Anterior cingulate cortex (tissue), 58 donors: ENCODE data around the gene C22orf15.
A peak's percentile ranks its signal among the peaks of the same experiment; 100 is the strongest.

Experiments
- DNase-seq, 58 donors: peaks; one replicate each; lab custom pipeline; 2025; lab: John Stamatoyannopoulos, UW

The C22orf15 gene

DNA sequence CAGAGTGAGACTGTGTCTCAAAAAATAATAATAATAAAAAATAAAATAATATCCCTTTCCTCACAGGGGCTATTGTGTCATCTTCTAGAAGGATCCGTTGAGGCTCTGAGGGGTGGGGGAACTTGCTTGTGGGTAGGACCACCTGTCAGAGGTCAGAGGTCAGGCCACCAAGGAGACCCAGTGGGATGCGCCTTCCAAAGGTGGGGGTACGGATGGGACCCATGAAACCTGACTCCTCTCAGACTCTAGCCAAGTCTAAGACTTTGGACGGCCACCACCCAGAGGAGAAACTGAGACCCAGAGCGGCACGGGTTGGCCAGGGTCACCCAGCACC, 9.5 kb downstream of the C22orf15 start:
- DNase-seq, result no peak

DNA sequence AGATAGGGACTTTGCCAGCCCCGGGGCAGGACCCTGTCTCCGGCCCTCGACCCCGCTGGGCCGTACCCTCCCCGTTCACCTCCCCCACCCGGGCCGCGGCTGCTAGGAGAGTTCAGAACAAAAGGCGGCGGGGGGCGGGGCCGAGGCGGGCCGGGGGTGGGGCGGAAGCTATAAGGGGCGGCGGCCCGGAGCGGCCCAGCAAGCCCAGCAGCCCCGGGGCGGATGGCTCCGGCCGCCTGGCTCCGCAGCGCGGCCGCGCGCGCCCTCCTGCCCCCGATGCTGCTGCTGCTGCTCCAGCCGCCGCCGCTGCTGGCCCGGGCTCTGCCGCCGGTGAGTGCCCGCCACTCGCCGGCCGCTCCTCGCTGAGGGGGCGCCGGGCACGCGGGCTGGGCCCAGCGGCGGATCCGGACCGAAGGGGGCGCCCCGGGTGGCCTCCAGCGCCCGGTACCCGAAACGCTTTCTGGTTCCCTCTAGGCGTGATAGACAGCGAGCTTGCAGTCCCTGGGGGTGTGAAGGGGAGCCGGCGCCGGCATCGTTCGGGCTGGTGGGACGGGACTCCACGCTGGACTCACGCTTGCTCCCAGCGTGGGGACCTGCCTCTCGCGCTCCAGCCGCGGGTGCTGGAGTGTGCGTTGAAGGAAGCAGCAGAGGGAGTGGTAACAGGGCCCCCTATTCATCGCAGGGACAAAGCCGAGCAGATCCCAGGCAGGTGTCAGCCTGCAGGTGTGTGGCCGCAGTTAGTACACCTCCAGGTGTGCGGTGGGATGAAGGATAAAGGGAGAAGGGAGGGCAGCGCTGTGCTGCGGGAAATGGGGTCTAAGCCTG, 10.1 kb downstream of the C22orf15 start, which contains the start of gene MMP11:
MMP11 (plus strand) TSS at position 201 of the 825 bp plus-strand sequence; CDS start at position 223, 22 bp downstream.
- peak in 2 of 58 donors; percentile 7 to 15 for DNase-seq

DNA sequence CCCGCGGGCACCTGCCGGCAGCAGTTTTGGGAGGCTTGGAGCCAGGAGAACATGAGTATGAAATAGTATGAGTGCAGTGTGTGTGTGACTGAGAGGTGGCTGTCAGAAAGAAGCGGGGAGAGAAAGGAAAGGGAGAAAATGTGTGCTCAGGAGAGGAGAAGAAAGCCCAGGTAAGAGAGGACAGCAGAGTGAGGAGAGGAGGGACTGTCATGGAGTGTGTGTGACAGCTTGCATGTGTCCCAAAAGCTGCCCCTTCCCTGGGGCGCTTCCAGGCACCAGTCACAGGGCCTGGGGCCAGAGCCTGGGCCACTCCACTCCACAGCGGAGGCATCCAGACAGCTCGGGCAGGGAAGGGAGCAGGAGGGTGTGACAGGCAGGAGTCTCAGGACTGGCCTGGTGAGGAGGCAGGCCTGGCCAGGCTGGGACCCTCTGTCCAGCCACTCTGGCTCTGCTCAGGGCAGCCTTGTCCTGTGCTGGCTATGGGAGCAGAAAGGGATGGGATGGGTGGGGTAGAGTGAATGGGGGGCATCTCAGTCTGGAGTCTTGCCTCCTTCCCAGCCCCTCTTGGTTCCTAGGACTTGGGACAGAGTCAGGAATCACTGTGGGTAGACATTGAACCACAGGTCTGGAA, 10.8 kb downstream of the C22orf15 start:
- no peak for DNase-seq

DNA sequence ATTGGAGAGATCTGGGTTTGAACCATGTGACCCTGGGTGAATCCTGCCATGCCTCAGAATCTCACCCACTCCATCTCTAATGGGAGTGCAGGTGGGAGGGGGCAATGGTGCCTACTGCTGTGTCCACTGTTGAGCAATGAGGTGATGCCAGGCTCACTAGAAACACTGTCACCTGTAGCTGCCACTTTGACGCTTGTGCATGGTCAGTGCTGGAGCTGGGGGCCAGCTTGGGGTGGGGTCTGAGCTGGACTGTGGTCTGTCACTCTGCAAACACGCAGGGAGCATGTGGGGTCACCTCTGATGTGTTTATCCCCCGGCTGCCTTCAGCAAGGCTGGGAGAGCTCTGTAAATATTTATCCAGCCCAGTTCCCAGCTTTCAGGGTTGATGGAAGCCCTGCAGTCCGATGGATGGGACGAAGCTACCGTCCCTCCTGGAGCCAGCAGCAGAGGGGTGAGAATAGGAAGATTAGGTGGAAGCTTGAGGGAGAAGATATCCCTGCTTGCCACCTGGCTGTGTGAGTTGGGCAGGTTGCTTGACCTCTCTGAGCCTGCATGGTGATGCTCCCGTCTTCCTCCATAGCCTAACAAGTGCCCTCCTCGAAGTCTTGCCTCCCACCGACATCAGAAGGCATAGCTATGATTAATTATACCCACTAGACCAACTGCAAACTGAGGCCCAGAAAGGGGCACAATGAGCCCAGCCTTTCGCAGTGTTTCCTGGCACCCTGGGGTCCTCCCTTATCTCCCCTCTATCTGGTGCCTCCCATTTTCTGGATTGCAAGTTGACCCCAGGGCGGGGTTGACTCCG, 11.5 kb downstream of the C22orf15 start:
- DNase-seq, result no peak

GRCh38 chr22:23774922-23775436, 12.2 kb downstream of the C22orf15 start:
- no peak for DNase-seq

GRCh38 chr22:23775779-23776375, 13.1 kb downstream of the C22orf15 start:
- no peak for DNase-seq

GRCh38 chr22:23777776-23778576, 15.2 kb downstream of the C22orf15 start:
- no peak for DNase-seq

DNA sequence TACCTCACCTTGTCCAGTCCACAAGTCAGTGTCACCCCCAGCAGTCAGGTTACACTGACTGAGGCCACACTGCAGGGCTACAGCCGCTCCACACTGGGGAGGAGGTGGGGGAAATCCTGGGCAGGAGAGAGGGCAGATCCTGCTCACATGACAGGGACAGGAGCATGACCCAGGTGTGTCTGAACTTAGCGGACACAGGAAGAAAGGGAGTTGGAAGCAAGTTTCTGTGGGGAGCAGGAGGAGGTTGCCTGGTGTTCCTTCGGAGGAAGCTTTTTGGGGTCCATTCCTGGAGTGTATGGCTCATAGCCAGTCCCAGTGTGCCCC, 15.7 kb downstream of the C22orf15 start:
- DNase-seq, result no peak

GRCh38 chr22:23779083-23779482, 16.3 kb downstream of the C22orf15 start:
- no peak for DNase-seq

DNA sequence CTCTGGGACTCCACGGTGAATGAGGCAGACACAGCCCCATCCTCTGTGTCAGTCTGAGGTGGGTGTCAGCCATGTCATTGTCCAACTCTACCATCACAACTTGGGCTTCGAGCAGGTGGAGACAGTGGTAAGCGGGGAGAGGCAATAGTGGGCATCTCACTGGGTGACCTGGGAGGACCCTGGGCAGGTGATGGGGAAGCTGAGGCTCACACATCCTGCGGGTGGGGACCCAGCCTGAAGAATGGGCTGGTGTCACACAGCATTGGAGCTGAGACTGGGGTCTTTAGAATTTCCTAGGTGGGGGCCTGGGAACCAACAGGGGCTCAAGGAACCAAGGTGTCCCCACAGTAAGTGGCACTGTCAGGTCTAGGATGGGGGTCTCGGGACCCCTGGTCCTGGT, 16.9 kb downstream of the C22orf15 start:
- no peak for DNase-seq

- DNase-seq, result no peak
These were observed 17.5 kb downstream of the C22orf15 start for GRCh38 chr22:23780146-23780748.

DNA sequence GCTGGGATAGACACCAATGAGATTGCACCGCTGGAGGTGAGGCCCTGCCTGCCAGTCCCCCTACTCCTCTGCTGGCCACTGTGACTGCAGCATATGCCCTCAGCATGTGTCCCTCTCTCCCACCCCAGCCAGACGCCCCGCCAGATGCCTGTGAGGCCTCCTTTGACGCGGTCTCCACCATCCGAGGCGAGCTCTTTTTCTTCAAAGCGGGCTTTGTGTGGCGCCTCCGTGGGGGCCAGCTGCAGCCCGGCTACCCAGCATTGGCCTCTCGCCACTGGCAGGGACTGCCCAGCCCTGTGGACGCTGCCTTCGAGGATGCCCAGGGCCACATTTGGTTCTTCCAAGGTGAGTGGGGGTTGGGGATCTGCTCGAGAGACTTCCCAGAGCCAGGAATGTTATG, 18.3 kb downstream of the C22orf15 start:
- DNase-seq, result peak in 53 of 58 donors; percentile 16 to 91 (median 72)

DNA sequence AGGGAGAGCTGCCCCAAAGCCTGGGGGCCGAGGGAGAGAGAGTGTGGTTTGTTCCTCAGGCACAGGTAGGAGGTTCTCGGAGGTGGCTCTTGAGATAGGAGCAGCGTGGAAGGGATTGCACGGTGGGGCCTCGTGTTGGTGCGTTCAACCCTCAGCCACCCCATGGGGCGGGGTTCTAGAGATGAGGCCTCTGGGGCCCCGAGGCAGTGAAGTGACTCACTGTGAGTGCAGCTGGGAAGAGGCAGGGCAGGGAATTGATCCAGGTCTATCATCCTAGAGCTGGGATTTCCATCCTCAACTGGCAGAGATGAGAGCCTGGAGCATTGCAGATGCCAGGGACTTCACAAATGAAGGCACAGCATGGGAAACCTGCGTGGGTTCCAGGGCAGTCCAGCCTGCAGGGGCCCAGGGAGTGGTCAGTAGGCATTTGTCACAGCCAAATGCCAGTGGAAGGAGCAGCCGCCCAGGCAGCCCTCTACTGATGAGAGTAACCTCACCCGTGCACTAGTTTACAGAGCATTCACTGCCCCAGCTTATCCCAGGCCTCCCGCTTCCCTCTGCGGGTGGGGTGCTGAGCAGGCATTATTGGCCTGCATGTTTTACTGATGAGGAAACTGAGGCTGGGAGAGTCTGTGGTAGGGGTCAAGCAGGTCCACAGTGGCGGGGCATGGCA, 18.9 kb downstream of the C22orf15 start:
- peak in 7 of 58 donors; percentile 31 to 63 (median 49) for DNase-seq

- DNase-seq, result no peak
These were observed 19.5 kb downstream of the C22orf15 start for GRCh38 chr22:23782252-23782651.

DNA sequence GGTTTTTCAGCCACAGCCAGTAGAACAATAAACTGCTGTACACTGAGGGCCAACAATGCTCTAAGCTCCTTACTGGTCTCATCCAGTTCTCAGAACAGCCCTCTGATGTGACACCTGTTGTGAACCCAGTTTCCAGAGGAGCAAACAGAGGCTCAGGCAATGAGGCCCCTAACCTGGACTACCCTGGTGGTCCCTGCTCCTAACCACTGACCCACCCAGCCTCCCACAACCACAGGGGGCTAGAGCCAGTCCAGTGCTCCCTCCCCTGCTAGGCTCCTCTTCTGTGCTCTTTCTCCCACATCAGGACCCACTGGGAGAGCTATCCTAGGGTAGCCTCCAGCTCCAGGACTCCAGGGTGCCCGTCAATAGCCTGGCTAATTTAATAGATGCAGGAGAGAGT, 19.9 kb downstream of the C22orf15 start:
- no peak for DNase-seq

DNA sequence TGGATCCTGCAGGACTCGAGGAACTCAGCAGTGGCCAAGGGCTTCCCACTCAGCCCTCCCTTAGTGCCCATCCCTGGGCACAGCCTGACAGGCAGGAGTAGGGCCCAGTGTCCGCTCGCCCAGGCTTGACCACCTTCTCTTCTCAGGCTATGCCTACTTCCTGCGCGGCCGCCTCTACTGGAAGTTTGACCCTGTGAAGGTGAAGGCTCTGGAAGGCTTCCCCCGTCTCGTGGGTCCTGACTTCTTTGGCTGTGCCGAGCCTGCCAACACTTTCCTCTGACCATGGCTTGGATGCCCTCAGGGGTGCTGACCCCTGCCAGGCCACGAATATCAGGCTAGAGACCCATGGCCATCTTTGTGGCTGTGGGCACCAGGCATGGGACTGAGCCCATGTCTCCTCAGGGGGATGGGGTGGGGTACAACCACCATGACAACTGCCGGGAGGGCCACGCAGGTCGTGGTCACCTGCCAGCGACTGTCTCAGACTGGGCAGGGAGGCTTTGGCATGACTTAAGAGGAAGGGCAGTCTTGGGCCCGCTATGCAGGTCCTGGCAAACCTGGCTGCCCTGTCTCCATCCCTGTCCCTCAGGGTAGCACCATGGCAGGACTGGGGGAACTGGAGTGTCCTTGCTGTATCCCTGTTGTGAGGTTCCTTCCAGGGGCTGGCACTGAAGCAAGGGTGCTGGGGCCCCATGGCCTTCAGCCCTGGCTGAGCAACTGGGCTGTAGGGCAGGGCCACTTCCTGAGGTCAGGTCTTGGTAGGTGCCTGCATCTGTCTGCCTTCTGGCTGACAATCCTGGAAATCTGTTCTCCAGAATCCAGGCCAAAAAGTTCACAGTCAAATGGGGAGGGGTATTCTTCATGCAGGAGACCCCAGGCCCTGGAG, 20.7 kb downstream of the C22orf15 start:
- no peak for DNase-seq

GRCh38 chr22:23784215-23784732, 21.5 kb downstream of the C22orf15 start:
- no peak for DNase-seq
